B cell (primary cell): ENCODE results near the gene FBN2.

Source experiments
- EZH2 ChIP-seq: IDR thresholded peaks from 2 replicates; pipeline ENCODE4 v1.6.1; 2012; ENCODE audit warnings: borderline replicate concordance, low read depth, mild to moderate bottlenecking, moderate library complexity, low read length; ENCODE audit not compliant: insufficient read depth, poor library complexity, severe bottlenecking
- TF ChIP-seq, protein P1 (sequence below): fragments of 200-600 bp; IDR thresholded peaks from one replicate; pipeline ENCODE4 v1.8.0; 2022; ENCODE audit warnings: antibody characterized with exemption, mild to moderate bottlenecking

DNA sequence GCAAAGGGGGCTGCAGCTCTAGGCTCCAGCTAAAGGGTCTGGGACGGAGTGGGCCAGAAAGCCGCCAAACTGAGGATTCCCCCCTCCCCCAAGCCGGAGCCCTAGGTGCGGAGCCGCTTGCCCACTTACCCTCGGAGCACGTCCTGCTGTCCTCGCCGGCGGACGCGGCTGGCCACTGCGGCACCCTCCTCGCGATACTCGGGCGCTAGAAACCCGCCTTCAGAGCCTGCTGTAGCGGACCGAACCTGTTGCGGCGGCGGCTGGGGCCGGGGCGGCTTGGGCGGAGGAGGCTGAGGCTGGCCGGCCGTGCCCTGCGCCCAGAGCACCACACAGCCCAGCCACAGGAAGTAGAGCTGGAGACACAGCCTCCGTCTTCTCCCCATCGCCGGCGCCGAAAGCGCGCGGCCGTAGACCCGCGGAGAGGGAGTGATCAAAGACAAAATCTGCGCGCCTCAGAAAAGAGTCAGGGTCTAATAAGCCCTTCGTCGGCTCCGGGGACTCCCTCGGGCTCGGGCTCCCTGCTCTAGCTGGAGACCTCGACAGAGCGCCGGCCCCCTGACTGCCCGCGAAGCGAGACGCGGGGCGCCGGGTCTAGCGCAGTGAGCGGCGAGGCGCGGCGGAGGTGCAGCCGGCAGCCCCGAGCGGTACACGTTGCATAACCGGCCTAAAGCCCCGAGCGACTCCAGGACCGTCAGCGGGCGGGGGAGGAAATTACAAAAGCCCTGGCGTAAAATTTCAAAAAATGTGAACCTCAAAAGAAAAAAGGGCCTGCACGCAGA, 635 bp downstream of the FBN2 start:
- TF ChIP-seq, protein P1, sequence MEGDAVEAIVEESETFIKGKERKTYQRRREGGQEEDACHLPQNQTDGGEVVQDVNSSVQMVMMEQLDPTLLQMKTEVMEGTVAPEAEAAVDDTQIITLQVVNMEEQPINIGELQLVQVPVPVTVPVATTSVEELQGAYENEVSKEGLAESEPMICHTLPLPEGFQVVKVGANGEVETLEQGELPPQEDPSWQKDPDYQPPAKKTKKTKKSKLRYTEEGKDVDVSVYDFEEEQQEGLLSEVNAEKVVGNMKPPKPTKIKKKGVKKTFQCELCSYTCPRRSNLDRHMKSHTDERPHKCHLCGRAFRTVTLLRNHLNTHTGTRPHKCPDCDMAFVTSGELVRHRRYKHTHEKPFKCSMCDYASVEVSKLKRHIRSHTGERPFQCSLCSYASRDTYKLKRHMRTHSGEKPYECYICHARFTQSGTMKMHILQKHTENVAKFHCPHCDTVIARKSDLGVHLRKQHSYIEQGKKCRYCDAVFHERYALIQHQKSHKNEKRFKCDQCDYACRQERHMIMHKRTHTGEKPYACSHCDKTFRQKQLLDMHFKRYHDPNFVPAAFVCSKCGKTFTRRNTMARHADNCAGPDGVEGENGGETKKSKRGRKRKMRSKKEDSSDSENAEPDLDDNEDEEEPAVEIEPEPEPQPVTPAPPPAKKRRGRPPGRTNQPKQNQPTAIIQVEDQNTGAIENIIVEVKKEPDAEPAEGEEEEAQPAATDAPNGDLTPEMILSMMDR: no peak
- no peak for TF ChIP-seq EZH2
